BLaER1 treated with 17β-estradiol and CSF1 and Interleukin-3, amounts not matched to agents 10 nM and 100 nM (cell line): ENCODE measurements around the gene MSI2.

Source experiments
- H3K27ac ChIP-seq, 11 experiments: shearing (Covaris generic); formaldehyde crosslinking; 2 replicates each; pipeline ENCODE4 v1.8.1; 2022
- H3K27me3 ChIP-seq, 11 experiments: shearing (Covaris generic); formaldehyde crosslinking; 2 replicates each; pipeline ENCODE4 v1.8.1; 2022
- H3K36me3 ChIP-seq, 11 experiments: shearing (Covaris generic); formaldehyde crosslinking; 2 replicates each; pipeline ENCODE4 v1.8.1; 2022
- H3K4me1 ChIP-seq, 10 experiments: shearing (Covaris generic); formaldehyde crosslinking; 2 replicates each; pipeline ENCODE4 v1.8.1; 2022
- H3K4me2 ChIP-seq, 11 experiments: shearing (Covaris generic); formaldehyde crosslinking; 2 replicates each; pipeline ENCODE4 v1.8.1; 2022
- H3K4me3 ChIP-seq, 10 experiments: shearing (Covaris generic); formaldehyde crosslinking; 2 replicates each; pipeline ENCODE4 v1.8.1; 2022
- H3K9ac ChIP-seq, 11 experiments: shearing (Covaris generic); formaldehyde crosslinking; 2 replicates each; pipeline ENCODE4 v1.8.1; 2022
- H3K9me3 ChIP-seq, 11 experiments: shearing (Covaris generic); formaldehyde crosslinking; replicated peaks in 1 of 11; 2 replicates each; pipeline ENCODE4 v1.8.1; 2022
- H4K20me1 ChIP-seq, 11 experiments: shearing (Covaris generic); formaldehyde crosslinking; 2 replicates each; pipeline ENCODE4 v1.8.1; 2022
- Cebpa-rat ChIP-seq, 11 experiments: shearing (Covaris generic); IDR thresholded peaks; 2 replicates each; pipeline ENCODE4 v1.8.1; 2022

Gene MSI2

GRCh38 chr17:57579245-57579644, 322.9 kb downstream of the MSI2 start:
- no peaks in the 10 kb centered on the region for H3K27me3 ChIP-seq
- peaks cover 9 to 67% (median 29%) of the 10 kb centered on the region in 10 experiments for H3K4me1 ChIP-seq
- 0 out of 22 replicates have a peak overlapping the region, but pooled peaks of 1 of the 11 experiments have one; percentile 48 for H3K4me2 ChIP-seq
- TF ChIP-seq Cebpa-rat (IDR thresholded peaks at IDR 0.05): no peak
- H3K9ac ChIP-seq: no peak overlapping the region
- no peak overlapping the region for H3K4me3 ChIP-seq
- H3K27ac ChIP-seq: peak overlapping the region in 3 of 11 experiments; percentile 22 to 28 (median 25); a peak in 3 of 22 replicates
- peaks cover 0 to 6% (median 0%) of the 10 kb centered on the region in 11 experiments; a peak in 3 of 22 replicates for H3K9me3 ChIP-seq
- H4K20me1 ChIP-seq: peaks cover 0 to 56% (median 0%) of the 10 kb centered on the region in 11 experiments; a peak in 4 of 22 replicates
- peaks cover 0 to 85% (median 12%) of the 10 kb centered on the region in 11 experiments; a peak in 12 of 22 replicates for H3K36me3 ChIP-seq

- Histone ChIP-seq H3K9ac (no peak overlapping the region), H3K36me3 (peaks cover 0 to 88% (median 22%) of the 10 kb centered on the region in 11 experiments; a peak in 12 of 22 replicates), H3K27me3 (no peaks in the 10 kb centered on the region), H3K9me3 (no peaks in the 10 kb centered on the region), H3K4me2 (no peak overlapping the region), H3K4me3 (no peak overlapping the region), H3K27ac (no peak overlapping the region; a peak in 2 of 22 replicates), H3K4me1 (peaks cover 9 to 68% (median 28%) of the 10 kb centered on the region in 10 experiments), H4K20me1 (peaks cover 0 to 59% (median 0%) of the 10 kb centered on the region in 11 experiments; a peak in 4 of 22 replicates)
- no peak for TF ChIP-seq Cebpa-rat (IDR thresholded peaks at IDR 0.05)
Measured at GRCh38 chr17:57580055-57580739, 323.9 kb downstream of the MSI2 start.

DNA sequence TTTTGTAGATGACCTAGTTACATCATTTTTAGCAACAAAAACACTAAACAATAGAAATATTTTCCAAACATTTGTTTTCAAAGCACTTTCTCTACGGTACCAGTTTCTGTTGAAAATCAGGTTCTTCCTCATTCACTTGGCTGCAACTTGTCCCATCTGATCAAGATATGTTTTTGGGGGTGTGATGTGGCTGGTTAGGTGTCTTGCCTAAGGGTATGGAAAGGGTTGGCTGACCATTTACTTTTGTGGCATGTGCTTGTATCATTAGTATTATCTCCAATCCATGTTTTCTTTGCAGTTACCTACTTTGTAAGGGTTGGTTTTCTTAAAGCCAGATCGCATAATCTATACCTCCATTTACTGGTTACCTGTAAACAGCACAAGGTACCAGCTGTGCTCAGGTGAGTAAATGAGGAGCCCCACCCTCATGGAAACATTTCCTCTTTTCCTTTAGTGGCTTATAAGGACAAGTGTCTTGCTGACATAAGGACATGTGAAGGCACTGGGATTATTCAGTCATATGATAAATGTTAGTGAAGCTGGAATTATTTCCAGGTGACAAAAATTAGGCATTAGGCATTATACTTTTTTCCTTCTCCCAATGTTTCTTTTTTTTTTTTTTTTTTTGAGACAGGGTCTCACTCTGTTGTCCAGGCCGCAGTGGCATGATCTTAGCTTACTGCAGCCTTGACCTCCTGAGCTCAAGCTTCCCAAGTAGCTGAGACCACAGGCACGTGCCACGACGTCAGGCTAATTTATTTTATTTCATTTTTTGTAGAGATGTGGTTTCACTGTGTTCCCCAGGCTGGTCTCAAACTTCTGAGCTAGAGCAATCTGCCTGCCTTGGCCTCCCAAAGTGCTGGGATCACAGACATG, 326.8 kb downstream of the MSI2 start:
- no peak overlapping the region for H3K4me2 ChIP-seq
- H3K27ac ChIP-seq: no peak overlapping the region
- peaks cover 0 to 92% (median 39%) of the 10 kb centered on the region in 11 experiments; a peak in 12 of 22 replicates for H3K36me3 ChIP-seq
- peaks cover 3 to 61% (median 17%) of the 10 kb centered on the region in 10 experiments for H3K4me1 ChIP-seq
- H3K27me3 ChIP-seq: no peaks in the 10 kb centered on the region
- H3K4me3 ChIP-seq: no peak overlapping the region
- H4K20me1 ChIP-seq: peaks cover 0 to 64% (median 0%) of the 10 kb centered on the region in 11 experiments; a peak in 4 of 22 replicates
- H3K9ac ChIP-seq: no peak overlapping the region
- no peak for TF ChIP-seq Cebpa-rat (IDR thresholded peaks at IDR 0.05)
- no peaks in the 10 kb centered on the region for H3K9me3 ChIP-seq

- peaks cover 0 to 55% (median 0%) of the 10 kb centered on the region in 11 experiments; a peak in 4 of 22 replicates for H4K20me1 ChIP-seq
- TF ChIP-seq Cebpa-rat (IDR thresholded peaks at IDR 0.05): no peak
- peaks cover 0 to 96% (median 49%) of the 10 kb centered on the region in 11 experiments; a peak in 15 of 22 replicates for H3K36me3 ChIP-seq
- no peak overlapping the region for H3K4me3 ChIP-seq
- no peaks in the 10 kb centered on the region for H3K27me3 ChIP-seq
- no peaks in the 10 kb centered on the region for H3K9me3 ChIP-seq
- no peak overlapping the region for H3K4me2 ChIP-seq
- H3K9ac ChIP-seq: no peak overlapping the region
- no peak overlapping the region for H3K27ac ChIP-seq
- H3K4me1 ChIP-seq: peaks cover 0 to 60% (median 11%) of the 10 kb centered on the region in 10 experiments; a peak in 11 of 20 replicates
Measured at GRCh38 chr17:57584050-57584551, 327.8 kb downstream of the MSI2 start.

GRCh38 chr17:57585341-57586195, 329.2 kb downstream of the MSI2 start:
- Histone ChIP-seq H3K9ac (no peak overlapping the region), H3K4me1 (peaks cover 0 to 60% (median 6%) of the 10 kb centered on the region in 10 experiments; a peak in 11 of 20 replicates), H4K20me1 (peaks cover 0 to 40% (median 0%) of the 10 kb centered on the region in 11 experiments; a peak in 3 of 22 replicates), H3K36me3 (peaks cover 0 to 96% (median 57%) of the 10 kb centered on the region in 11 experiments; a peak in 18 of 22 replicates), H3K4me3 (no peak overlapping the region), H3K27me3 (no peaks in the 10 kb centered on the region), H3K9me3 (no peaks in the 10 kb centered on the region), H3K27ac (no peak overlapping the region), H3K4me2 (0 out of 22 replicates have a peak overlapping the region, but pooled peaks of 1 of the 11 experiments have one; percentile 10)
- TF ChIP-seq Cebpa-rat (IDR thresholded peaks at IDR 0.05): no peak

- Histone ChIP-seq H3K9ac (no peak overlapping the region), H3K4me2 (no peak overlapping the region), H3K4me3 (no peak overlapping the region), H3K27ac (no peak overlapping the region; a peak in 1 of 22 replicates), H3K9me3 (no peaks in the 10 kb centered on the region), H3K36me3 (peaks cover 0 to 98% (median 62%) of the 10 kb centered on the region in 11 experiments; a peak in 18 of 22 replicates), H3K27me3 (no peaks in the 10 kb centered on the region), H4K20me1 (peaks cover 0 to 38% (median 0%) of the 10 kb centered on the region in 11 experiments; a peak in 3 of 22 replicates), H3K4me1 (peaks cover 0 to 63% (median 6%) of the 10 kb centered on the region in 10 experiments; a peak in 11 of 20 replicates)
- TF ChIP-seq Cebpa-rat (IDR thresholded peaks at IDR 0.05): no peak
Measured at GRCh38 chr17:57586196-57586740, 329.9 kb downstream of the MSI2 start.

DNA sequence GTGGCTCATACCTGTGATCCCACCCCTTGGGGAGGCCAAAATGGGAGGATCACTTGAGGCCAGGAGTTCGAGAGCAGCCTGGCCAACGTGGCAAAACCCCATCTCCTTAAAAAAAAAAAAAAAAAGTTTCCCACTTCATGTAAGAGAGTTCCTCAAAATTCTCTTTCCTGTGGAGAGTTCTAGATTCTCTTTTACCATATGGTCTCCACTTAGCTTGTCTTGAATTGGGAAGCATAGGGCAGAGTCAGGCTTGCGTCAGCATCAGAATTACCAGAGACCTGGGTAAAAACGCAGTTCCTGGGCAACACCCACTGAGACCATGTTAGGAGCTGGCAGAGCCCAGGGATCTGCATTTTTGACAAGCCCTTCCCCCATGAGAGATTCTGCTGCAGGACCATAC, 330.4 kb downstream of the MSI2 start:
- H3K4me2 ChIP-seq: no peak overlapping the region
- H4K20me1 ChIP-seq: peaks cover 0 to 34% (median 0%) of the 10 kb centered on the region in 11 experiments; a peak in 3 of 22 replicates
- H3K36me3 ChIP-seq: peaks cover 0 to 95% (median 62%) of the 10 kb centered on the region in 11 experiments; a peak in 18 of 22 replicates
- no peaks in the 10 kb centered on the region for H3K9me3 ChIP-seq
- H3K27me3 ChIP-seq: no peaks in the 10 kb centered on the region
- no peak overlapping the region; a peak in 1 of 22 replicates for H3K27ac ChIP-seq
- no peak overlapping the region for H3K9ac ChIP-seq
- TF ChIP-seq Cebpa-rat (IDR thresholded peaks at IDR 0.05): no peak
- no peak overlapping the region for H3K4me3 ChIP-seq
- peaks cover 0 to 64% (median 6%) of the 10 kb centered on the region in 10 experiments; a peak in 11 of 20 replicates for H3K4me1 ChIP-seq
